Panc1 (cell line): ENCODE data around the gene AP3S1. TPM values are rescaled to one million over a fixed set of nuclear protein-coding genes. Genes with fewer than 3 reads are reported as not detected.

Source experiments
- ATAC-seq: fragments of 200-7000 bp; cut with Tn5 transposase; 2 replicates; pipeline ENCODE4 v1.9.1; 2020; ENCODE audit warnings: mild to moderate bottlenecking, moderate library complexity
- BruUV-seq: library from RNA; stranded (reverse); fragments of 400-500 nt; replicated peaks from 2 replicates; lab custom pipeline; 2021; lab: Mats Ljungman, UMichigan
- CTCF ChIA-PET: fragments of 300-600 bp; sonication (Branson Sonifier 250); formaldehyde crosslinking; loops from one replicate; lab custom pipeline; 2022; ENCODE audit warnings: antibody characterized with exemption; lab: Charles Lee
- POLR2A ChIA-PET: fragments of 300-600 bp; sonication (Branson Sonifier 250); formaldehyde crosslinking; loops from one replicate; lab custom pipeline; 2022; ENCODE audit warnings: antibody characterized with exemption; lab: Charles Lee
- DNase-seq: peaks from one replicate; pipeline ENCODE4 v3.0.0-alpha.2; 2010; ENCODE audit warnings: low read depth, low spot score
- H3K27ac ChIP-seq: 2 replicates; pipeline ENCODE4 v1.5.1; 2011; ENCODE audit warnings: mild to moderate bottlenecking, low read length, inconsistent platforms
- H3K27me3 ChIP-seq: fragments of 200-500 bp; sonication (Bioruptor generic); 2 replicates; pipeline ENCODE4 v1.6.0; 2014; ENCODE audit warnings: low read length, inconsistent platforms; ENCODE audit not compliant: control insufficient read depth, insufficient read depth
- H3K36me3 ChIP-seq: fragments of 200-500 bp; sonication (Bioruptor generic); 2 replicates; pipeline ENCODE4 v1.5.1; 2014; ENCODE audit warnings: inconsistent platforms, mild to moderate bottlenecking, low read length, moderate library complexity; ENCODE audit not compliant: control insufficient read depth, insufficient read depth
- H3K4me1 ChIP-seq: 2 replicates; pipeline ENCODE4 v1.5.1; 2011; ENCODE audit warnings: inconsistent platforms, mild to moderate bottlenecking, low read length, moderate library complexity; ENCODE audit not compliant: control insufficient read depth, insufficient read depth
- H3K4me3 ChIP-seq, 2 experiments: 2 replicates each; pipeline ENCODE4 v1.5.1; 2011 to 2012; ENCODE audit warnings: low read depth in 2 of 2, low read length in 2 of 2, mild to moderate bottlenecking in 2 of 2, inconsistent platforms in 1 of 2, moderate library complexity in 1 of 2
- H3K9me3 ChIP-seq: fragments of 200-500 bp; sonication (Bioruptor generic); 2 replicates; pipeline ENCODE4 v1.5.1; 2014; ENCODE audit warnings: low read depth, mild to moderate bottlenecking, inconsistent platforms, low read length, moderate library complexity; ENCODE audit not compliant: control insufficient read depth, insufficient read depth
- POLR2AphosphoS5 ChIP-seq: IDR thresholded peaks from 2 replicates; pipeline ENCODE4 v1.6.1; 2012; ENCODE audit warnings: mild to moderate bottlenecking, low read depth, low read length, moderate library complexity
- REST ChIP-seq, 2 experiments: IDR thresholded peaks; 2 replicates each; pipeline ENCODE4 v1.6.1; 2011 to 2012; ENCODE audit warnings: low read depth in 2 of 2, control low read depth in 1 of 2, low read length in 1 of 2, mild to moderate bottlenecking in 1 of 2, moderate library complexity in 1 of 2; ENCODE audit not compliant: insufficient read depth in 1 of 2
- SIN3A ChIP-seq: IDR thresholded peaks from 2 replicates; pipeline ENCODE4 v1.6.1; 2012; ENCODE audit warnings: low read depth, mild to moderate bottlenecking, low read length, moderate library complexity, borderline replicate concordance; ENCODE audit not compliant: insufficient read depth
- TCF7L2 ChIP-seq: IDR thresholded peaks from 2 replicates; pipeline ENCODE4 v1.6.1; 2011; ENCODE audit warnings: mild to moderate bottlenecking, low read depth, low read length, inconsistent platforms
- in situ Hi-C: cut with HindIII; loops from 2 replicates; pipeline ENCODE4 v1.10.0; 2016; ENCODE audit warnings: low sequenced_read_pairs, low pct_unique_long_range_greater_than_20kb
- intact Hi-C: fragments of 100-400 bp; cut with micrococcal nuclease; formaldehyde crosslinking; loops from one replicate; pipeline ENCODE4 v1.10.0; 2022; ENCODE audit not compliant: unreplicated experiment
- total RNA-seq: library from RNA; stranded (reverse); gene quantifications from one replicate; pipeline ENCODE4 v1.2.1, GENCODE V29; 2021; ENCODE audit not compliant: unreplicated experiment
- TF ChIP-seq, protein P1 (sequence below): fragments of 450-650 bp; IDR thresholded peaks from 2 replicates; pipeline ENCODE4 v1.5.1; 2017; ENCODE audit warnings: mild to moderate bottlenecking

Gene AP3S1
- total RNA-seq, 1 experiment from 2014 or later = 88.8 TPM

- DNase-seq (no peak), ATAC-seq (no peak)
- in situ Hi-C loops = no loop called here
- Histone ChIP-seq H3K36me3 (no peaks in the 10 kb centered on the region), H3K27me3 (no peaks in the 10 kb centered on the region), H3K27ac (no peak overlapping the region), H3K4me1 (no peaks in the 10 kb centered on the region), H3K4me3 (no peak overlapping the region), H3K9me3 (no peaks in the 10 kb centered on the region)
- BruUV-seq = no TSS peak
- POLR2A ChIA-PET = no interaction called here
- CTCF ChIA-PET = no interaction called here
- intact Hi-C loops = no loop called here
- TF ChIP-seq REST (IDR thresholded peaks at IDR 0.05; ENCODE audit: insufficient read depth in 1 of 2, low read depth in 2 of 2, low read length in 1 of 2) (no peak), POLR2AphosphoS5 (no peak), TCF7L2 (no peak), SIN3A (no peak)
- TF ChIP-seq, protein P1, sequence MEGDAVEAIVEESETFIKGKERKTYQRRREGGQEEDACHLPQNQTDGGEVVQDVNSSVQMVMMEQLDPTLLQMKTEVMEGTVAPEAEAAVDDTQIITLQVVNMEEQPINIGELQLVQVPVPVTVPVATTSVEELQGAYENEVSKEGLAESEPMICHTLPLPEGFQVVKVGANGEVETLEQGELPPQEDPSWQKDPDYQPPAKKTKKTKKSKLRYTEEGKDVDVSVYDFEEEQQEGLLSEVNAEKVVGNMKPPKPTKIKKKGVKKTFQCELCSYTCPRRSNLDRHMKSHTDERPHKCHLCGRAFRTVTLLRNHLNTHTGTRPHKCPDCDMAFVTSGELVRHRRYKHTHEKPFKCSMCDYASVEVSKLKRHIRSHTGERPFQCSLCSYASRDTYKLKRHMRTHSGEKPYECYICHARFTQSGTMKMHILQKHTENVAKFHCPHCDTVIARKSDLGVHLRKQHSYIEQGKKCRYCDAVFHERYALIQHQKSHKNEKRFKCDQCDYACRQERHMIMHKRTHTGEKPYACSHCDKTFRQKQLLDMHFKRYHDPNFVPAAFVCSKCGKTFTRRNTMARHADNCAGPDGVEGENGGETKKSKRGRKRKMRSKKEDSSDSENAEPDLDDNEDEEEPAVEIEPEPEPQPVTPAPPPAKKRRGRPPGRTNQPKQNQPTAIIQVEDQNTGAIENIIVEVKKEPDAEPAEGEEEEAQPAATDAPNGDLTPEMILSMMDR = no peak
Measured at GRCh38 chr5:115796656-115797055, 45.1 kb upstream of the AP3S1 start.

DNA sequence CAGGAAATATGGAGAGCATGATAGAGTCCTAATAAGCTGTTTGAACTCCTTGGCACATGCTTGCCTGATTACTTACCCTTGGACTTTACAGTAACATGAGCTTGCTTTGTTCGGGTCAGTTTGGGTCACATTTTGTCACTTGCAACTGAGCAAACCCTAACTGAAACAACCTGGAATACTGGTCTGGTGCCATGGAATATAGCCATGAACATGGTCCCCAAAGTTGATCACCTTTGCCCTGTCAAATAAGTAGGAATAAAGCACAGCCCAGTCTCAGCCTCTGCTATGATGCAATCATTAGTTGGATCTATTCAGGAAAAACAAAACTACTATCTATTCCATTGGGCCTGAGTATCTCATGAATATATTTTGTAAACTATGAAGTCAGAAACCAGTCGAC lies 43.5 kb upstream of the AP3S1 start:
- POLR2A ChIA-PET = no interaction called here
- TF ChIP-seq, protein P1 = no peak
- TF ChIP-seq SIN3A (no peak), POLR2AphosphoS5 (no peak), REST (IDR thresholded peaks at IDR 0.05; ENCODE audit: insufficient read depth in 1 of 2, low read depth in 2 of 2, low read length in 1 of 2) (no peak), TCF7L2 (no peak)

More for the DNA sequence above, 43.5 kb upstream of the AP3S1 start:
- in situ Hi-C loops (no loop called here), intact Hi-C loops (no loop called here)
- Histone ChIP-seq H3K9me3 (no peaks in the 10 kb centered on the region), H3K4me3 (no peak overlapping the region), H3K27ac (no peak overlapping the region), H3K36me3 (no peaks in the 10 kb centered on the region), H3K27me3 (no peaks in the 10 kb centered on the region), H3K4me1 (no peaks in the 10 kb centered on the region)
- CTCF ChIA-PET = no interaction called here
- BruUV-seq = no TSS peak
- no peak for DNase-seq
- ATAC-seq = no peak
